Common myeloid progenitor, CD34-positive (primary cell): Measurements from ENCODE around the gene MYO1A.

Experiments used
- CTCF ChIA-PET: fragments of 350-600 bp; sonication (Branson Sonifier 250); formaldehyde crosslinking; loops from one replicate; lab custom pipeline; 2021; ENCODE audit warnings: antibody characterized with exemption; lab: Charles Lee
- POLR2A ChIA-PET: fragments of 350-600 bp; sonication (Branson Sonifier 250); formaldehyde crosslinking; loops from one replicate; lab custom pipeline; 2021; ENCODE audit warnings: antibody characterized with exemption; lab: Charles Lee
- DNase-seq, 3 donors: peaks; one replicate each; pipeline versions ENCODE4 v3.0.0 to v3.0.0-alpha.2; 2013
- H3K27ac ChIP-seq, 2 experiments: 1 replicate in 1 of 2; 2 replicates in 1 of 2; pipeline ENCODE4 v1.7.0; 2013; ENCODE audit warnings: inconsistent platforms in 2 of 2, low read length in 2 of 2, mild to moderate bottlenecking in 2 of 2, low read depth in 1 of 2, moderate library complexity in 1 of 2; ENCODE audit not compliant: severe bottlenecking in 2 of 2, insufficient read depth in 1 of 2, poor library complexity in 1 of 2
- H3K27me3 ChIP-seq, 5 experiments: replicated peaks in 2 of 5; 1 replicate in 3 of 5; 2 replicates in 2 of 5; pipeline versions ENCODE4 v1.6.1 to v1.7.0; 2013; ENCODE audit warnings: low read length in 4 of 5, mild to moderate bottlenecking in 2 of 5, moderate library complexity in 2 of 5, inconsistent platforms in 1 of 5; ENCODE audit not compliant: insufficient read depth in 5 of 5, control insufficient read depth in 4 of 5
- H3K36me3 ChIP-seq, 4 experiments: 1 replicate in 2 of 4; 2 replicates in 2 of 4; pipeline versions ENCODE4 v1.6.1 to v1.7.0; 2013; ENCODE audit warnings: low read length in 3 of 4, control low read depth in 1 of 4, mild to moderate bottlenecking in 1 of 4; ENCODE audit not compliant: control insufficient read depth in 4 of 4, insufficient read depth in 4 of 4
- H3K4me1 ChIP-seq, 4 experiments: 1 replicate in 3 of 4; 2 replicates in 1 of 4; pipeline versions ENCODE4 v1.6.1 to v1.7.1; 2013; ENCODE audit warnings: low read length in 3 of 4, mild to moderate bottlenecking in 3 of 4, control low read depth in 1 of 4, inconsistent platforms in 1 of 4, moderate library complexity in 1 of 4; ENCODE audit not compliant: control insufficient read depth in 4 of 4, insufficient read depth in 4 of 4; ENCODE audit errors: control extremely low read depth in 1 of 4
- H3K4me3 ChIP-seq, 7 experiments: 1 replicate in 4 of 7; 2 replicates in 3 of 7; pipeline versions ENCODE4 v1.5.1 to v1.7.0; 2013; ENCODE audit warnings: mild to moderate bottlenecking in 7 of 7, low read length in 6 of 7, moderate library complexity in 6 of 7, inconsistent platforms in 2 of 7, low read depth in 2 of 7, control low read depth in 1 of 7; ENCODE audit not compliant: insufficient read depth in 4 of 7, control insufficient read depth in 1 of 7; ENCODE audit errors: extremely low read depth in 1 of 7
- H3K9me3 ChIP-seq, 5 experiments: 1 replicate in 4 of 5; 2 replicates in 1 of 5; pipeline versions ENCODE4 v1.6.1 to v1.7.1; 2013; ENCODE audit warnings: low read length in 4 of 5, mild to moderate bottlenecking in 2 of 5, inconsistent platforms in 1 of 5, low read depth in 1 of 5, moderate library complexity in 1 of 5; ENCODE audit not compliant: control insufficient read depth in 4 of 5, insufficient read depth in 2 of 5; ENCODE audit errors: control extremely low read depth in 1 of 5
- WGBS: methylation state at CpG from one replicate; pipeline ENCODE4 v1.1.5; 2013; ENCODE audit not compliant: insufficient coverage; 5-methylcytosine and 5-hydroxymethylcytosine counted together

The MYO1A gene

DNA sequence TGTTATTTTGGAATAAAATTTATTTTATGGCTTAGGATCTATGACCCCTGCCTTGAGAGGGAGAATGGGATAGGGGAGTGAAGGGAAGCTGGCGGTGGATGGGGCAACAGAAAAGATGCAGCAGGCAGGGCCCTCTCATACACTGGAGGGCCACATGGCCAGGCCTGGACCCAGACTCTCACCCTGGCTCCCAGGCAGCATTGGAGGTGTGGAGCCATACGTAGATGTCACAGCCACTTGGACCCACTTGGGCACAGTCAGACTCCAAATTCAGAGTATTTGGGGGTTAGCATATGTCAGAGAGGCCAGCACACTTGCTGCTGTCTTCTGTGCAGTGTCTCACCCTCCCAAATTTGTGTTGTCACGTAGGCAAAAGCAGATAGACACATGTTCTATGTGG lies 45.5 kb upstream of the MYO1A start:
- no peaks in the 10 kb centered on the region for H3K27me3 ChIP-seq
- no peaks in the 10 kb centered on the region for H3K9me3 ChIP-seq
- no peak for DNase-seq
- peaks cover 0 to 20% (median 19%) of the 10 kb centered on the region in 4 experiments for H3K4me1 ChIP-seq
- ChIA-PET POLR2A (no interaction called here), CTCF (interaction anchor here (1.0 to 27.7 kb wide), 5 partner anchors 12 to 255 kb away, joined by 3 to 835 read pairs (median 5); partner anchors contain the start of genes NEMP1 and STAT6)
- WGBS = 100% methylated on average over 1 of the region's 3 CpGs
- H3K27ac ChIP-seq = no peak overlapping the region
- no peak overlapping the region for H3K4me3 ChIP-seq
- peaks cover 13 to 85% (median 70%) of the 10 kb centered on the region in 4 experiments for H3K36me3 ChIP-seq

DNA sequence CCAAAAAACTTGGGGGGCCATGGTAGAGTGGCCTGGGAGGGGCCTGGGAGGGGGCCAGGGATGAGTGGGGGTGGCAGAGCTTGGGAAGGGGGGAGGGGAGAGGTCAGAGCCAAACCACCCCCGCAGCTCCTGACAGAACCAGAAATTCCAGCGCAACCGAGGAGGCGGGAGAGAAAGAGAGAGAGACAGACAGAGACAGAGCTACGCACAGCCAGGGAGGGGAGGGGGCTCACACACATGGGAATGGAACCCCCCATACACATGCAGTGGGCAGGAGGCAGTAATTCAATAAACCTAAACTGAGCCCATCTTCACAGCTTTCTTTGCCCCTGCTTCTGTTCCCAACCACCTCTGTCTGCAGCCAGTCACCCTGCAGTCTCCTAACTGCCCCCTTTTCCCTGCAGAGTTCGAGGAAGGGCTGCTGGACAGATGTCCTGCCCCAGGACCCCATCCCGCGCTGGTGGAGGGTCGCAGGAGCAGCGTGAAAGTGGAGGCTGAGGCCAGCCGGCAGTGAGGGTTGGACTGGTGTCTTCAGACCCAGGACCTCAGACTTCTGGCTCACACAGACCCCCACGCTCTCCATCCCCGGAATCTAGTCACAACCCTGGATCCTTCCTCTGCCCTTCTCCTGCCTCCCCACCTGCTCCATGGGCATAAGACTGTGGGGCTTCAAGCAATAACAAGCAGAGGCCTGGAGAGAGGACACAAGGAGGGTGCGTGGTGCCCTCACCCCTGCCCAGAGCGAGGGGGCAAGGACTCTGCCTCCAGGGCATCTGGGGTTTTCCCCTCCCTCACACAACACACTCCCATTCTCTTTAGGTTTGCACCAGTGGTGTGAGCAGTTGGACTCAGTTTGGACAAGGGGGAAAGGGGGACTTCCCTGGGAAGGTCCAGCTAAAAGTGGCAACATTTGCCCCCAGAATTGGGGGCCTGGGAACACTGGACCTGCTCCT lies 44.6 kb upstream of the MYO1A start:
- H3K27me3 ChIP-seq = no peaks in the 10 kb centered on the region
- 94% methylated on average over 6 of the region's 15 CpGs for WGBS
- peaks cover 11 to 76% (median 63%) of the 10 kb centered on the region in 4 experiments for H3K36me3 ChIP-seq
- no peak for DNase-seq
- CTCF ChIA-PET = interaction anchor here (0.9 to 27.7 kb wide), 7 partner anchors 13 to 86 kb away, joined by 3 to 835 read pairs (median 4); partner anchors contain the start of genes NEMP1 and STAT6
- no peak overlapping the region for H3K4me3 ChIP-seq
- POLR2A ChIA-PET = interaction anchor here (1.0 to 1.5 kb wide), 3 partner anchors 16 to 25 kb away, joined by 3 to 12 read pairs (median 5); partner anchors contain the start of genes NEMP1 and STAT6
- H3K27ac ChIP-seq = peak overlapping the region in 1 of 2 experiments; percentile 29
- peaks cover 0 to 27% (median 26%) of the 10 kb centered on the region in 4 experiments for H3K4me1 ChIP-seq
- no peaks in the 10 kb centered on the region for H3K9me3 ChIP-seq

DNA sequence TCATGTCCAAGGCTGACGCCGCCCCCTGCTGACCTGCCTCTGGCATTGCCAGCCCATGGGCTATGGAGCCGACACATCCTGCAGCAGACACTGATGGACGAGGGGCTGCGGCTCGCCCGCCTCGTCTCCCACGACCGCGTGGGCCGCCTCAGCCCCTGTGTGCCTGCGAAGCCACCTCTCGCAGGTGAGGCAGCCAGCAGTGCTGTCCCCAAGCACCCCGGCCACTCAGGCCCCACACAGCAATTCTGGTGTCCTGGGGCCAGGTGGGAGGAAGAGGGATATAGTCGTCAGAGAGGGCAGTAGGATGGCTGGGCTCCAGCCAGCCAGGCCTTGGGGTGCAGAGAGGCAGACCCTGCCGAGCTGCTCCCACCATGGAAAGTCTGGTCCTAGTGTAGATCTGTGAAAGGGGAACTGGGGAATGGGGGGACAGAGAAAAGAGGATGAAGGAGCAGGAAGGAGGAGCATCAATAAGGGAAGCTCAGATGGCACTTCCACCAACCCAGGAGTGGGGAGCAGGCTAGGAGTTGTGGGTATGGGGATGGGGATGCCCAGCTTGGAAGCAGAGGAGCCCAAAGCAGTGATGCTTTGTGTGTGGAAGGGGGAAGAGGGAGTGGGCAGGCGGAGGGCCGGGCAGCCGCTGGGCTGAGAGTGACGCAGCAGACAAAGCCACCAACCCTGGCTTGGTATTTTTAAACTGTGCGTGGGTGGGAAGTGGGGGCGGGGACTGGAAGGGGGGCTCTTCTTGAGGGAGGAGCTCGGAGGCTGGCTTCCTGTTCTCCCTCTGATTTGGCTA lies 43.7 kb upstream of the MYO1A start:
- Histone ChIP-seq H3K9me3 (no peaks in the 10 kb centered on the region), H3K4me3 (peak overlapping the region in 1 of 7 experiments; percentile 28), H3K36me3 (peaks cover 11 to 68% (median 54%) of the 10 kb centered on the region in 4 experiments), H3K27ac (peak overlapping the region in 1 of 2 experiments; percentile 29), H3K4me1 (peaks cover 0 to 27% (median 26%) of the 10 kb centered on the region in 4 experiments), H3K27me3 (no peaks in the 10 kb centered on the region)
- ChIA-PET CTCF (interaction anchor here (0.9 to 27.7 kb wide), 10 partner anchors 14 to 92 kb away, joined by 3 to 835 read pairs (median 4); partner anchors contain the start of genes NEMP1, STAT6 and ZBTB39), POLR2A (interaction anchor here (1.0 to 1.5 kb wide), 4 partner anchors 15 to 24 kb away, joined by 3 to 12 read pairs (median 4); partner anchors contain the start of genes NEMP1 and STAT6)
- DNase-seq = peak; percentile 46 to 74 (median 71)
- WGBS = 50% methylated on average over 22 of the region's 24 CpGs

DNA sequence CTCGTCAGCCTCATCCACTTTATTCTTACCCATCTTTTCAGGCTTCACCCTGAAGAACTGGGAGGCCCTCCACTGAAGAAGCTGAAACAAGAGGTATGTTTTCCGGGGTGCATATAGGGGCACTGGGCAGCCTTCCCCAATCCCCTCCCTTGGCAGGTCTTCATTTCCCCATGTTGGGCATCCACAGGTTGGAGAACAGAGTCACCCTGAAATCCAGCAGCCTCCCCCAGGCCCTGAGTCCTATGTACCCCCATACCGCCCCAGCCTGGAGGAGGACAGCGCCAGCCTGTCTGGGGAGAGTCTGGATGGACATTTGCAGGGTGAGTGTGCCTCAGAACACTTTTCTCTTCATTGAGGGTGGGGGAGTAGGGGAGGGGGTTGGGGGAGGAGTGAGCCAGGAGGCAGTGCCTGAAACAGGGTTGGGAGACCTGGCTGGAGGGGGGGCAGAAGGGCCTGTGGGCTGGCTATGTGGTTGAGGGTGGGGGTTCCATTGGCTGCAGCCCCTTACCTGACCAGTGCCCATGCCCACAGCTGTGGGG lies 43.0 kb upstream of the MYO1A start:
- Histone ChIP-seq H3K9me3 (no peaks in the 10 kb centered on the region), H3K27ac (no peak overlapping the region), H3K27me3 (no peaks in the 10 kb centered on the region), H3K4me3 (no peak overlapping the region), H3K36me3 (peaks cover 6 to 61% (median 47%) of the 10 kb centered on the region in 4 experiments), H3K4me1 (peaks cover 0 to 32% (median 31%) of the 10 kb centered on the region in 4 experiments)
- no peak for DNase-seq
- WGBS = 100% methylated on average over 2 of the region's 4 CpGs
- CTCF ChIA-PET = interaction anchor here (1.1 to 27.7 kb wide), 9 partner anchors 15 to 93 kb away, joined by 3 to 835 read pairs (median 4); partner anchors contain the start of genes NEMP1, STAT6 and ZBTB39
- POLR2A ChIA-PET = interaction anchor here (1.4 to 1.5 kb wide), 2 partner anchors 18 to 24 kb away, joined by 3 read pairs; partner anchors contain the start of gene STAT6

DNA sequence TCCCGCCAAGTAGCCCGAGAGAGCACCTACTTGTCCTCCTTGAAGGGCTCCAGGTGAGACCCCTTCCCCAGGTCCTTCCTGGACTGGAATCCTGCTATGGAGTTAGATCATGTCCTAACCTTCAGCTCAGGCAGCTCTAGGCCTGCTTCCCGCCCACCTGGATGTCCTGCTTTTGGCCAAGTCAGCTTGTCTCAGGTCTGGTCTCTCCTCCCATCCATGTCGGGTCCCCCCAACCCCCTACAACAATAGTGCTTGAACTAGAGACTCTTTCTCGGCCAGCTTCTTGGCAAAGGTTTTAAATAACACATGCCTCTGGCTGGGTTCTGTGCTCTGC lies 42.6 kb upstream of the MYO1A start:
- H3K27ac ChIP-seq = no peak overlapping the region
- 96% methylated on average over 5 of the region's 5 CpGs for WGBS
- peaks cover 5 to 58% (median 43%) of the 10 kb centered on the region in 4 experiments for H3K36me3 ChIP-seq
- H3K4me1 ChIP-seq = peaks cover 0 to 36% (median 33%) of the 10 kb centered on the region in 4 experiments
- no peaks in the 10 kb centered on the region for H3K9me3 ChIP-seq
- no peaks in the 10 kb centered on the region for H3K27me3 ChIP-seq
- no peak overlapping the region for H3K4me3 ChIP-seq
- CTCF ChIA-PET = interaction anchor here (1.1 to 27.7 kb wide), 9 partner anchors 15 to 93 kb away, joined by 3 to 835 read pairs (median 4); partner anchors contain the start of genes NEMP1, STAT6 and ZBTB39
- DNase-seq = no peak
- POLR2A ChIA-PET = interaction anchor here (1.4 kb wide), 1 partner anchor 18 kb away, joined by 3 read pairs; the partner anchor contains the start of gene STAT6
